BJ (cell line): ENCODE data around the gene SUZ12. TPM values are rescaled to one million over a fixed set of nuclear protein-coding genes. Genes with fewer than 3 reads are reported as not detected.
"Not testable (repeated sequence)": the region's sequence is repeated elsewhere in the genome, so short reads cannot be mapped to it uniquely, and the experiment has no call there.

Experiments
- CTCF ChIA-PET: fragments of 350-600 bp; formaldehyde crosslinking; extraction: SDS; loops from one replicate; lab custom pipeline; 2021; ENCODE audit warnings: antibody characterized with exemption, inconsistent platforms; lab: Yijun Ruan, JAX
- POLR2A ChIA-PET: fragments of 300-600 bp; sonication (Branson Sonifier 250); formaldehyde crosslinking; extraction: SDS; loops from one replicate; lab custom pipeline; 2021; ENCODE audit warnings: antibody characterized with exemption; lab: Charles Lee
- DNase-seq: peaks from one replicate; pipeline ENCODE4 v3.0.0-alpha.2; 2011; ENCODE audit warnings: low read depth
- H3K27me3 ChIP-seq: 2 replicates; pipeline ENCODE4 v1.6.0; 2011; ENCODE audit warnings: low read length; ENCODE audit not compliant: control insufficient read depth, insufficient read depth
- H3K36me3 ChIP-seq: 2 replicates; pipeline ENCODE4 v1.5.1; 2011; ENCODE audit warnings: low read length; ENCODE audit not compliant: control insufficient read depth, insufficient read depth
- H3K4me3 ChIP-seq: 2 replicates; pipeline ENCODE4 v1.5.1; 2011; ENCODE audit warnings: low read depth, mild to moderate bottlenecking, control low read depth, low read length
- polyA minus RNA-seq: library from RNA; depleted of rRNA, polyadenylated mRNA; stranded (reverse); fragments of >200 nt; gene quantifications from 2 replicates; pipeline ENCODE4 v1.2.3, GENCODE V29; 2011; rRNA and poly(A)+ RNA removed
- polyA plus RNA-seq: library from polyadenylated mRNA; depleted of rRNA; stranded (reverse); fragments of >200 nt; gene quantifications from 2 replicates; pipeline ENCODE4 v1.2.3, GENCODE V29; 2011; rRNA removed
- TF ChIP-seq, protein P1 (sequence below): IDR thresholded peaks from 2 replicates; pipeline ENCODE4 v1.5.1; 2011; ENCODE audit warnings: low read depth, mild to moderate bottlenecking, control low read depth, inconsistent platforms, low read length, moderate library complexity; ENCODE audit not compliant: insufficient read depth

SUZ12 gene
- 4.7 and 10.9 TPM in 2 replicates for polyA plus RNA-seq
- 3.3 and 4.8 TPM in 2 replicates for polyA minus RNA-seq

DNA sequence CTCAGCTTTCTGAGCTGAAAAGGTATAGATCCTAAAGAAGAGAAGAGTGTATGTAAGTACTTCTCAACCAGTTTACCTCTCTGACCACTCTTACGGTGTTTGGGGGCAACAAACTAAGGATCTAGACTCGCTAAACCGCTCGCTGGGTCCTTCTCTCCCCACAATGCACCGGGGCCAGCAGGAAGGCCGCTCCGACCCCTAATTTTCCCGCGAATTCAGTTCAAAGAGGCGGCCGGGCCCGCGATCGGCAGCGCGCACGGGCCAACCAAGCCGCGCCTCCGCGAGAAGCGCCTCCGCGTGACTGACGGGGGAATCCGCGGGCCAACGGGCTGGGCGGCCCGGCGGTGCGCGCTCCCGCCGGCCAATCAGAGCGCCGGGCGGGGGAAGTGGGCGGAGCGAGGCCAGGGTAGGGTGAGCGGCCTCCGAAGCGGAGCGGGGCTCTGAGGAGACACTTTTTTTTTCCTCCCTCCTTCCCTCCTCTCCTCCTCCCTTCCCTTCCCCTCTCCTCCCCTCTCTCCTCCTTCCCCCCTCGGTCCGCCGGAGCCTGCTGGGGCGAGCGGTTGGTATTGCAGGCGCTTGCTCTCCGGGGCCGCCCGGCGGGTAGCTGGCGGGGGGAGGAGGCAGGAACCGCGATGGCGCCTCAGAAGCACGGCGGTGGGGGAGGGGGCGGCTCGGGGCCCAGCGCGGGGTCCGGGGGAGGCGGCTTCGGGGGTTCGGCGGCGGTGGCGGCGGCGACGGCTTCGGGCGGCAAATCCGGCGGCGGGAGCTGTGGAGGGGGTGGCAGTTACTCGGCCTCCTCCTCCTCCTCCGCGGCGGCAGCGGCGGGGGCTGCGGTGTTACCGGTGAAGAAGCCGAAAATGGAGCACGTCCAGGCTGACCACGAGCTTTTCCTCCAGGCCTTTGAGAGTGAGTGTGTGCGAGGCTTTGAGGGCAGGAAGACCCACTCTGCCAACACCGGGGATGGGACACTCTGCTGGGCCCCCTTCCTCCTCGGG, at the start of gene SUZ12:
Gene SUZ12 (plus strand): TSS at position 393 of the 995 bp plus-strand sequence. CDS start 240 bp downstream, at position 633.
- peak within 1 kb of the TSS; percentile 77 for H3K4me3 ChIP-seq
- H3K27me3 ChIP-seq, POLR2A ChIA-PET, H3K36me3 ChIP-seq, CTCF ChIA-PET: not testable (repeated sequence)
- DNase-seq: peak; percentile 53

DNA sequence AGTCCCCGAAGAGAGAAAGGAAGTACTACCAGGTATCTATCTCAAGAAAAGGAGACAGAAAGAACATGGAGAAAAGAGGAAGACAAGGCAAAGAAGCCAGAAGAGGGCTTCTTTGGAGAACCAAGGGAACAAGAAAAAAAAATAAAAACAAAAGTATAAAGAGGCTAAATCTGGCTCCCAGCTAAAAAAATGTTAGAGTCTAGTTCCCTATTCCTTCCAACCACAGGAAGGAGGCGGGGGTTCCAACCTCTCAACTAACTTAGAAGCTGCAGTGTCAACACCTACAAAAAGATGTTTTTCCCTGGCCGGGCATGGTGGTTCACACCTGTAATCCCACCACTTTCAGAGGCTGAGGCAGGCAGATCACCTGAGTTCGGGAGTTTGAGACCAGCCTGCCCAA, 48.7 kb upstream of the SUZ12 start:
- peaks cover 15% of the 10 kb centered on the region for H3K36me3 ChIP-seq
- CTCF ChIA-PET: no interaction called here

DNA sequence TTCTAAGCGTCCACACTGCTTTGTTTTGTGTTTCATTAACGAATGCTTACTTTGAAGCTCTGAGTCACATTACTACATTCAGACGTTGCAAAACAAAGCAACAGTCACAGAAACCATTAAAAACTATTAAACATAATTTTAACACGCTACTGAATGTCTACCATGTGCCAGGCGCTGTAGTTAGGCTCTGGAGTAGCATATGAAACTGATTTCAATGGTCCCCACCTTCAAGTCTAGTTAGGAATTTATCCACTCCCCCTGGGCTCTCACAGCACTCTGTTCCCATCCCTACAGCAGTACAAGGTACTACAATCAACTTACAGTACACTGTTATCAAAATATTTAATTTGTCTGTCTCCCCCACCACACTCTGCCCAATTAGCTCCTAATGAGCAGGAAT, 35.9 kb upstream of the SUZ12 start:
- Histone ChIP-seq H3K36me3 (peaks cover 7% of the 10 kb centered on the region; the same call in 1 of the 2 replicates), H3K4me3 (peak overlapping the region; percentile 77), H3K27me3 (no peaks in the 10 kb centered on the region)
- ChIA-PET CTCF (interaction anchor here (0.6 to 3.9 kb wide), 16 partner anchors 9 to 931 kb away, joined by 3 to 19 read pairs (median 3); partner anchors contain the start of gene COPRS), POLR2A (no interaction called here)
- TF ChIP-seq, protein P1, sequence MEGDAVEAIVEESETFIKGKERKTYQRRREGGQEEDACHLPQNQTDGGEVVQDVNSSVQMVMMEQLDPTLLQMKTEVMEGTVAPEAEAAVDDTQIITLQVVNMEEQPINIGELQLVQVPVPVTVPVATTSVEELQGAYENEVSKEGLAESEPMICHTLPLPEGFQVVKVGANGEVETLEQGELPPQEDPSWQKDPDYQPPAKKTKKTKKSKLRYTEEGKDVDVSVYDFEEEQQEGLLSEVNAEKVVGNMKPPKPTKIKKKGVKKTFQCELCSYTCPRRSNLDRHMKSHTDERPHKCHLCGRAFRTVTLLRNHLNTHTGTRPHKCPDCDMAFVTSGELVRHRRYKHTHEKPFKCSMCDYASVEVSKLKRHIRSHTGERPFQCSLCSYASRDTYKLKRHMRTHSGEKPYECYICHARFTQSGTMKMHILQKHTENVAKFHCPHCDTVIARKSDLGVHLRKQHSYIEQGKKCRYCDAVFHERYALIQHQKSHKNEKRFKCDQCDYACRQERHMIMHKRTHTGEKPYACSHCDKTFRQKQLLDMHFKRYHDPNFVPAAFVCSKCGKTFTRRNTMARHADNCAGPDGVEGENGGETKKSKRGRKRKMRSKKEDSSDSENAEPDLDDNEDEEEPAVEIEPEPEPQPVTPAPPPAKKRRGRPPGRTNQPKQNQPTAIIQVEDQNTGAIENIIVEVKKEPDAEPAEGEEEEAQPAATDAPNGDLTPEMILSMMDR: no peak
- no peak for DNase-seq

More for the DNA sequence above, 48.7 kb upstream of the SUZ12 start:
- POLR2A ChIA-PET: no interaction called here
- H3K4me3 ChIP-seq: no peak overlapping the region
- DNase-seq: no peak
- no peaks in the 10 kb centered on the region for H3K27me3 ChIP-seq
- TF ChIP-seq, protein P1: no peak

DNA sequence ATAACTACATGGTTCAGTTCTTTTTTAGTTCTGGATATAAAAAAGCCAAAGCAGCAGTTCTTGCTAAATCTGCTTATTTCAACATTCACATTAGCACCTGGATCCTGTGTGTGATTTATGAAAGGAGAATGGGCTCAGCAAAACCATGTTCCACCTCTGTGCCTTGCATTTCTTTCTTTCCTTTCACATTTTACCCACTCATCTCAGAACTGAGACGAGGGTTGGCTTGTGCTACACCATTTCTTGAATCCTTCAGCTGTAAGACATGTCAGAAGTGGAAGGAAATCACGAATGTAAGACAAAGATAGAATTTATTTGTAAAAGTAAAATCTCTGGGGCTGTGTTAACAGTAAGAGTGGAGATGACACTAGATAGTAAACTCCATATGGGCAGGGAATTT, 34.1 kb upstream of the SUZ12 start:
- CTCF ChIA-PET: interaction anchor here (0.6 to 3.9 kb wide), 3 partner anchors 10 to 466 kb away, joined by 4 to 19 read pairs (median 11); no protein-coding TSS in a partner anchor

DNA sequence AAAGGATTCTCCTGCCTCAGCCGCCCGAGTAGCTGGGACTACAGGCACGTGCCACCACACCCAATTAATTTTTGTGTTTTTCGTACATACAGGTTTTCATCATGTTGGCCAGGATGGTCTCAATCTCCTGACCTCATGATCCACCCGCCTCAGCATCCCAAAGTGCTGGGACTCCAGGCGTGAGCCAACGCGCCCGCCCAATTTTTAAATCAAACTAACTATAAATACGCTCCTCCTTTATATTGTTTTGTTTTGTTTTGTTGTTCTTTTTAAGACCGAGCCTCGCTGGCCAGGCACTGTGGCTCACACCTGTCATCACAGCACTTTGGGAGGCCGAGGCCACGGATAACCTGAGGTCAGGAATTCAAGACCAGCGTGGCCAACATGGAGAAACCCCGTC, 33.4 kb upstream of the SUZ12 start:
- no peaks in the 10 kb centered on the region; the same call in 1 of the 2 replicates for H3K27me3 ChIP-seq
- H3K36me3 ChIP-seq: 0 out of 2 replicates have a peak, but pooled peaks cover 3% of the 10 kb centered on the region
- POLR2A ChIA-PET: no interaction called here
- CTCF ChIA-PET: interaction anchor here (1.5 to 3.9 kb wide), 3 partner anchors 9 to 466 kb away, joined by 4 to 19 read pairs (median 11); no protein-coding TSS in a partner anchor
- H3K4me3 ChIP-seq: no peak overlapping the region
- no peak for DNase-seq
- TF ChIP-seq, protein P1: no peak

More for the DNA sequence above, 34.1 kb upstream of the SUZ12 start:
- H3K4me3 ChIP-seq: no peak overlapping the region
- DNase-seq: no peak
- H3K27me3 ChIP-seq: no peaks in the 10 kb centered on the region
- POLR2A ChIA-PET: no interaction called here
- TF ChIP-seq, protein P1: no peak
- peaks cover 5% of the 10 kb centered on the region; the same call in 1 of the 2 replicates for H3K36me3 ChIP-seq
